ENCODE results near the gene VAPB. TPM values are rescaled to one million over a fixed set of nuclear protein-coding genes. Genes with fewer than 3 reads are reported as not detected.

Gene VAPB
- total RNA-seq, 1 experiment from 2014 or later: 51.1 TPM

- no peak for TF ChIP-seq POLR2AphosphoS5 (IDR thresholded peaks at IDR 0.05; ENCODE audit: low read depth, low read length)
- no peak for TF ChIP-seq ZBTB33 (IDR thresholded peaks at IDR 0.05; ENCODE audit: extremely low read depth, insufficient replicate concordance, low read length)
- TF ChIP-seq SIN3A (IDR thresholded peaks at IDR 0.05; ENCODE audit: low read depth): no peak
- TF ChIP-seq ZFX (IDR thresholded peaks at IDR 0.05): no peak
- TF ChIP-seq POLR2A (IDR thresholded peaks at IDR 0.05; ENCODE audit: borderline replicate concordance, extremely low read depth, insufficient read depth, insufficient read length): no peak
- no peak for TF ChIP-seq YY1 (IDR thresholded peaks at IDR 0.05; ENCODE audit: extremely low read depth, insufficient replicate concordance, low read depth, low read length)
- no TSS peak for BruUV-seq (replicated peaks)
- Histone ChIP-seq H3K4me1 (ENCODE audit: control insufficient read depth in 1 of 2, insufficient read depth in 2 of 2, low read length in 2 of 2) (no peaks in the 10 kb centered on the region), H3K9me3 (ENCODE audit: control insufficient read depth in 1 of 2, insufficient read depth in 1 of 2, low read depth in 1 of 2, low read length in 2 of 2) (no peaks in the 10 kb centered on the region), H3K79me2 (ENCODE audit: insufficient read depth, low read length) (peaks cover 99% of the 10 kb centered on the region), H3K9ac (ENCODE audit: low read length) (no peak overlapping the region), H3K9me2 (ENCODE audit: insufficient read depth) (no peaks in the 10 kb centered on the region), H4K20me1 (ENCODE audit: insufficient read depth) (peaks cover 26% of the 10 kb centered on the region; the same call in 1 of the 2 replicates), H3K4me2 (ENCODE audit: low read length) (no peak overlapping the region), H3K27ac (ENCODE audit: low read depth, low read length) (no peak overlapping the region), H3K4me3 (replicated peaks in 1 of 2; ENCODE audit: low read depth in 1 of 2, low read length in 2 of 2) (no peak overlapping the region), H3K36me3 (ENCODE audit: control insufficient read depth in 1 of 2, insufficient read depth in 2 of 2, low read length in 2 of 2) (no peaks in the 10 kb centered on the region), H2AFZ (ENCODE audit: low read depth, low read length, poor library complexity, severe bottlenecking) (no peak overlapping the region), H3K27me3 (ENCODE audit: insufficient read depth, low read length) (no peaks in the 10 kb centered on the region)
- DNase-seq (ENCODE audit: low read depth, low spot score): no peak
- intact Hi-C loops (cut with micrococcal nuclease): no loop called here
- no peak for ATAC-seq
- POLR2A ChIA-PET: no interaction called here
- CTCF ChIA-PET: no interaction called here
- RAD21 ChIA-PET (ENCODE audit: low non-redundant PET in 1 of 2, low total read pairs in 2 of 2, uncharacterized antibody in 2 of 2, unreplicated experiment in 2 of 2): no interaction called here
Observed at GRCh38 chr20:58398254-58398653, 9.2 kb downstream of the VAPB start.

GRCh38 chr20:58399926-58400325, 10.9 kb downstream of the VAPB start:
- H3K79me2 ChIP-seq (ENCODE audit: insufficient read depth, low read length): peaks cover 99% of the 10 kb centered on the region
- H3K4me3 ChIP-seq (replicated peaks in 1 of 2; ENCODE audit: low read depth in 1 of 2, low read length in 2 of 2): no peak overlapping the region
- no peaks in the 10 kb centered on the region for H3K9me3 ChIP-seq (ENCODE audit: control insufficient read depth in 1 of 2, insufficient read depth in 1 of 2, low read depth in 1 of 2, low read length in 2 of 2)
- POLR2A ChIA-PET: interaction anchor here (1.0 kb wide), 1 partner anchor 11 kb away, joined by 3 read pairs; the partner anchor contains the start of gene VAPB
- peaks cover 26% of the 10 kb centered on the region; the same call in 1 of the 2 replicates for H4K20me1 ChIP-seq (ENCODE audit: insufficient read depth)
- RAD21 ChIA-PET (ENCODE audit: low non-redundant PET in 1 of 2, low total read pairs in 2 of 2, uncharacterized antibody in 2 of 2, unreplicated experiment in 2 of 2): no interaction called here
- no peaks in the 10 kb centered on the region for H3K36me3 ChIP-seq (ENCODE audit: control insufficient read depth in 1 of 2, insufficient read depth in 2 of 2, low read length in 2 of 2)
- ATAC-seq: no peak
- H3K9ac ChIP-seq (ENCODE audit: low read length): no peak overlapping the region
- no peaks in the 10 kb centered on the region for H3K4me1 ChIP-seq (ENCODE audit: control insufficient read depth in 1 of 2, insufficient read depth in 2 of 2, low read length in 2 of 2)
- H3K4me2 ChIP-seq (ENCODE audit: low read length): no peak overlapping the region
- no peaks in the 10 kb centered on the region for H3K27me3 ChIP-seq (ENCODE audit: insufficient read depth, low read length)
- DNase-seq (ENCODE audit: low read depth, low spot score): no peak
- intact Hi-C loops (cut with micrococcal nuclease): no loop called here
- BruUV-seq (replicated peaks): no TSS peak
- no peak overlapping the region for H2AFZ ChIP-seq (ENCODE audit: low read depth, low read length, poor library complexity, severe bottlenecking)
- no peaks in the 10 kb centered on the region for H3K9me2 ChIP-seq (ENCODE audit: insufficient read depth)
- H3K27ac ChIP-seq (ENCODE audit: low read depth, low read length): no peak overlapping the region
- CTCF ChIA-PET: no interaction called here
- TF ChIP-seq ZNF274 (IDR thresholded peaks at IDR 0.05; ENCODE audit: low read depth, low read length) (no peak), CEBPB (IDR thresholded peaks at IDR 0.05; ENCODE audit: low read depth) (no peak), EGR1 (IDR thresholded peaks at IDR 0.05; ENCODE audit: low read depth) (no peak), ELF1 (IDR thresholded peaks at IDR 0.05; ENCODE audit: borderline replicate concordance, low read depth) (no peak), SRF (IDR thresholded peaks at IDR 0.05; ENCODE audit: low read depth) (no peak), REST (IDR thresholded peaks at IDR 0.05; ENCODE audit: low read depth) (no peak), JUND (IDR thresholded peaks at IDR 0.05) (no peak), CTCF (IDR thresholded peaks at IDR 0.05 in 2 of 3, conservative IDR thresholded peaks at IDR 0.05 in 1 of 3; ENCODE audit: borderline replicate concordance in 1 of 3, insufficient read depth in 1 of 3, low read depth in 2 of 3, low read length in 2 of 3) (no peak), ZFX (IDR thresholded peaks at IDR 0.05) (no peak), CBX3 (IDR thresholded peaks at IDR 0.05; ENCODE audit: low read depth) (no peak)
